ENCODE results near the gene ACER2.
"Not testable (repeated sequence)": the region's sequence is repeated elsewhere in the genome, so short reads cannot be mapped to it uniquely, and the experiment has no call there.

ACER2 gene

GRCh38 chr9:19408693-19409400 is at the start of gene ACER2:
TSS of gene ACER2 (plus strand) at chr9:19409009. CDS start at chr9:19409085, 76 bp downstream.
- DNase-seq: peak; percentile 7 to 57

- DNase-seq: no peak
These were observed 39.7 kb upstream of the ACER2 start for GRCh38 chr9:19369107-19369506.

DNA sequence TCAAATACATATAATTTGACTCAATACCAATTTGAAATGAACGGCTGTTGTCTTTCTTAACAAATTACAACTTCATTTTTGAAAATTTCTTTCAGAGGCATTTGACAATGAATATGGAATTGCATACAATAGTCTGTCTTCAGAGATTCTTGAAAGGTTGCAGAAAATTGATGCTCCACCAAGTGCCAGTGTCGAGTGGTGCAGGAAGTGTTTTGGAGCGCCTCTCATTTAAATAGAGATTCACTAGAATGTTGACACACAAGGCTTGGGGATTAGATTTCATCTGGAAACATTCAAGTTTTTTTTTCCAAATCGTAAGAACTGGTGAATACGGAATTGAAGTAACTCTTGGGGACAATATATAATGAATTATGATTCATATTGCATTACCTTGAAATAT is 36.9 kb upstream of the ACER2 start:
- DNase-seq: no peak

- DNase-seq: no peak
These were observed 36.2 kb upstream of the ACER2 start for GRCh38 chr9:19372567-19372966.

DNA sequence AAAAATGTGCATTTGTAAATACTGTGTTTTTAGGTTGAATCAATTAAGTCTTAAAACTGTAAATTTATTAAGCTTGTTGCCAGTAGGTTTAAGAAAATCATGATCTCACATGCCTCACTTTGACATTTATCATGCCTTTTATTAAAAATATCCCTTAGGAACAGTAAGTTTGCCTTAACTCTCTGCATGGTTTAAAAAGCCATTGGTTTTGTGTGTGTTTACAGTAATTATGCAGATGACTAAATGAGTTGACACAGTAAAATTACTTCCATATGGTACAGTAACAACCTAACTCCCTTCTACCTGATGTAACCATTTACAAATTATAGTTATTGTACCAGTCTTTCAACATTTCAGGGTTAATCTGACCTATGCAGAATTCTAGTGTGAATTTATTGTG is 35.3 kb upstream of the ACER2 start:
- no peak for DNase-seq

DNA sequence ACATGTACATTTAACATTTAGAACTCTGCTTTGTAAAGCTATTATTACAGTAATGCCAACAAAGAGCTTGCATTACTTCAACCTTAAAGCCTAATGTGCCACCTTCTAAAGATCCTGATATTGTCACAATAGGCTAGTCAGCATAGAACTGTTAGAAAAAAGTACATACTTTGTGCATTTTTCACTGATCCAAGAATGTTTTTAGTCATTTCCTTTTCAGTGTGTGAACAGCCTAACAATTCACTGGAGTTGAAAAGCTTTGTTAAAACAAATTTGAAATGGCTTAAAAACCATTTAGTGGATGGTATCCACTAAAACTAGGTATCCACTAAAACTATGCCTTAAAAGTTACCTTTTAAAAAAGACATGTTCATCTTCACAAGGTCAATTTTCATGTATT is 33.3 kb upstream of the ACER2 start:
- DNase-seq: peak in 1 of 2 experiments; percentile 14

DNA sequence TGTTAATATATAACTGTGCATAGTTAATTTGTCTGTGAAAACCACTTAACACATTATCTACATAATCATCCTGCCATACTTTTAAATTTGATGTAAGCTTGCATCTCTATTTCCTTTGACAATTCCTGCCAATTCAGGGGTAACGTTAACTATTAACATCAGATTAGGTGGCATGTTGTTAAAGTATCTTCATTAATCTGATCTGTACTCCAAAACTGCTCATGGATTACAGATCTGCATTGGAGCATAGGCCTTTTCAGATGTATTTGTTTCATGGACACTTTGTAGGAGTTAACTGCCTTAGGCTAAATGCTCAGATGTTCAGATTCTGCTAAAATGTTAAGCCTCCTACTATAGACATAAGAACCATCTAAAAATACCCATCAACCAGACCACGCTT is 31.9 kb upstream of the ACER2 start:
- no peak for DNase-seq

DNA sequence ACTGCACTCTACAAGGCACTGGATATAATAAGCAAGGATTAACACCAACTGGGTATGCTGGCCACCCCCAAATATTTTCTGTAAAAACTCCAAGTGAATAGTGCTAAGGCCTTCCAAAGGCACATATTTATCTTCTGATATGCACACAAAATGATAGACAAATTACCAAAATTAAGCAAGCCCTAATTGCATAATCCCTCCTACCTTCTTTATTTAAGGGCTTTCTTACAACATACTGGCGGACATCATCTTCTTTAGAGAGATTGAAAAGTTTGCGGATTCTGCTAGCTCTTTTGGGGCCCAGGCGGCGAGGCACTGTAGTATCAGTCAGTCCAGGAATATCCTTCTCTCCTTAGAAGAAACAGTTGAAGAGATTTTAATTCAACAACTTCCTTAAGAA is 30.6 kb upstream of the ACER2 start:
- no peak for DNase-seq

DNA sequence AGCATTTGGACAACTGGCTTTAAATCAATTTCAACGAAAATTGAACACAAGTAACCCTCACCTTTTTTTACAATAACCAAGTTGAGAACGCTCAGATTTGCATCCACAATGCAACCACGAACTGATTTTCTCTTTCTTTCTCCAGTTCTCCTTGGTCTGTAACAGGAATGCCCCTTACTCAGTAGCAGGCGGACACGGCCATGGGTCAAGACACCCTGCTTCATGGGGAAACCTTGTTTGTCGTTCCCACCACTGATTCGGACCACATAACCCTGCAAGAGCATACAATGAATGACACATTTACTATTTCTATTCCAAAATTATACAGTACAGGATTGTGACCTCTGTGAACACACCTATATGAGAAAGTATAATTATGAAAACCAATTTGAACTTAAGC is 30.2 kb upstream of the ACER2 start:
- no peak for DNase-seq

DNA sequence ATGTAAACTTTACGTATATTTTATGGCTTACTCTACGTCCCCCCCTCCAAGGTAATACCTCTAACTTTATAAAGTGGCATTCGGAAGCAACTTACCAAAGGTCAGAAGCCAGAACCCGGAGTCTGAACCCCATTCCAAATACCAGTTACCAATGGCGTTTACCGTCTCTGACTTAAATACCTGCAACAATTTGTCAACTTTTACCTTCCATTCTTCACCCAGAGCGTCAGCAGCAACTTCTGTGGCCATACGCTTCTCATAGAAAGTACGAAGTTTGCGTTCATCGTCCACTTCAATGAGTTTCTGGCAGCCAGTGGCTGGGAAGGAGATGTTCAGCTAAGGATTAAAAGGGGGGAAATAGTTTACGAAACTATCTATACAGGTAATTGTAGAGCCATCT is 29.5 kb upstream of the ACER2 start:
- no peak for DNase-seq

DNA sequence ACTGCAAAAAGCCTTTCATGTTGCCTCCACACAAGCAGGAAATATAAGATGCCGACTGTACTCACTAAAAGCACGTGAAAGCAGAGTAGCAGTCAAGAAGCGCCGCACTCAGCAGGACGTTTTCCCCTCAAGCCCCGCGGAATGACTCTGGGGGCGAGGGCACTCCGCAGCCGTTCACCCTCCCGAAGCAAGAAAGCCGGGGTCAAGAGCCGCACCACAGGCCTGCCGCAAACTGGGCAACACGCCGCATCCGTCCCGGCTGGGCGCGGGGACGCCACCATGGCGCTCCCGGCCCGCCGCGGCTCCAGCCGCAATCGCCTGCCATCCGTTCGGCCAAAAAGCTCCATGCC is 29.1 kb upstream of the ACER2 start:
- no peak for DNase-seq

DNA sequence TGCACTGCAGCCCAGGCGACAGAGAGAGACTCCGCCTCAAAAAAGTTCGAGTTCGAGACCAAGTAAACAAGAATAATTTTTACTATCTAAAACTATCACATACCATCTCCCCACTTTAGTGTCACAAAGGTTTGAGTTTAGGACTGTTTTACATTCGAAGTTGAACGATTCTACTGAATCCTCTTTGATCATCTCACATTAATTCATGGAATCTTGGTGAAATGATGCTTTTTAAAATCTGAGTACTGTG is 28.1 kb upstream of the ACER2 start:
- no peak for DNase-seq

- DNase-seq: no peak
These were observed 27.2 kb upstream of the ACER2 start for GRCh38 chr9:19381656-19382055.

GRCh38 chr9:19385212-19385611 is 23.6 kb upstream of the ACER2 start:
- DNase-seq: not testable (repeated sequence)

DNA sequence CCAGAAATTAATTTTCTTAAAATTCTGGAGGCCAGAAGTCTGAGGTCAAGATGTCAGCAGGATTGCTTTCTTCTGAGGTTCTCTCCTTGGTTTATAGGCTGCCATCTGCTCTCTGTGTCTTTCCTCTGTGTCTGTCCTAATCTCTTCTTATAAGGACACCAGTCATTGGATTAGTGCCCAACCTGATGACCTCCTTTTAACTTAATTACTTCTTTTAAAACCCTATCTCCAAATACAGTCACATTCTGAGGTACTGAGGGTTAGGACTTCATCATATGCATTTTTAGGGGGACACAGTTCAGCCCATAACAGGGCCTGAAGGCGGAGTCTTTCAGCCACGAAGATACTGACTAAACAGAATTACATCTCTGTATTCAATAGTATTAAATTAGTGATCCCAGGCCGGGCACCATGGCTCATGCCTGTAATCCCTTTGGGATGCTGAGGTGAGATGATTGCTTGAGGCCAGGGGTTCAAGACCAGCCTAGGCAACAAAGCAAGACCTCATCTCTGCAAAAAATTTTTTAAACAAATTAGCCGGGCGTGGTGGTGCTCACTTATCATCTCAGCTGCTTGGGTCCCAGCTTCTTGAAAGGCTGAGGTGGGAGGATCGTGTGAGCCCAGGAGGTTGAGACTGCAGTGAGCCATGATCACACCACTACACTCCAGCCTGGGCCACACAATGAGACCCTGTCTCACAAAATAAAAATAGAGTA is 22.9 kb upstream of the ACER2 start:
- no peak for DNase-seq

- DNase-seq: no peak
These were observed 22.2 kb upstream of the ACER2 start for GRCh38 chr9:19386502-19387044.

DNA sequence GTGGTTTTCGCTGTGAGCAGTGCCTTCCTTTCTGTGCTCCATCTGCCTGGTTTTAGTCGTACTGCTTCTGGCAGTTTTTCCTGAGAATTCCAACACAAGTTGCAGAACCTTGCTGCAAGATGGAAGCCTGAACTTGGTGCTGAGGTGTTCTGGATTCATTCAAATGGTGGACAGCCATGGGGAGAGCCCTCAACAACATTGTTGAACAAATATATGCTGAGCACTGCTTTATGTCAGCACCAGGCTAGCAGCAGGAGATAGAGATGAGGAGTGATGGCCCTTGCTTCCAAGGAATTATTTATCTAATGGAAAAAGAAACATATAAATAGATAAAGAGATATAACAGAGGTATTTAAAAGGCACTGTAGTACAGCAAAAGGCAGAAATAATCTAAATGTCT is 21.5 kb upstream of the ACER2 start:
- DNase-seq: no peak

DNA sequence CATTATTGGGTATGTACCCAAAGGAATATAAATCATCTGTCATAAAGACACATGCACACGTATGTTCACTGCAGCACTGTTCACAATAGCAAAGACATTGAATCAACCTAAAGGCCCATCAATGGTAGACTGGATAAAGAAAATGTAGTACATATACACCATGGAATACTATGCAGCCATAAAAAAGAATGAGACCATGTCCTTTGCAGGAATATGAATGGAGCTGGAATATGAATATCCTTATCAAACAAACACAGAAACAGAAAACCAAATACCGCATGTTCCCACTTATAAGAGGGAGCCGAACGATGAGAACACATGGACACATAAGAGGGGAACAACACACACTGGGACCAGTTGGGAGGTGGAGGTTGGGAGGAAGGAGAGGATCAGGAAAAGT is 19.3 kb upstream of the ACER2 start:
- DNase-seq: not testable (repeated sequence)

DNA sequence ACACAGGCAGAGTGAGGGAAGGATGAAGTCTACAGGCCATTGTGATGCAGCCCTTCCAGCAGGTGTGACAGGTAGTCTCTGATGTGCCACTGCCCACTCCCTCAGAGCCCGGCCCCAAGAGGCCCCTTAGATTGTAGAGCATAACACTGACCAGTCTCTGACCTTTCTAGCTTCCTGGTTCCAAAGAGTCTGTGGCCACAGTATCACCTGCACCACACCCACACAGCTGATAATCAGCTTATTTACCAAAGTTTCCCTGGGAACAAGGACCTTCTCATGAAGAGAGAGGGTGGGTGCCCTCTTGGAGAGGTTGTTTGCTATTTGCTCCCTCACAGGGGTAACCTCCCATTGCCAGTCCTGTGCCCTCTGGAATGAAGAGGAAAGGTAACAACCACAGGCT is 11.0 kb upstream of the ACER2 start:
- no peak for DNase-seq

DNA sequence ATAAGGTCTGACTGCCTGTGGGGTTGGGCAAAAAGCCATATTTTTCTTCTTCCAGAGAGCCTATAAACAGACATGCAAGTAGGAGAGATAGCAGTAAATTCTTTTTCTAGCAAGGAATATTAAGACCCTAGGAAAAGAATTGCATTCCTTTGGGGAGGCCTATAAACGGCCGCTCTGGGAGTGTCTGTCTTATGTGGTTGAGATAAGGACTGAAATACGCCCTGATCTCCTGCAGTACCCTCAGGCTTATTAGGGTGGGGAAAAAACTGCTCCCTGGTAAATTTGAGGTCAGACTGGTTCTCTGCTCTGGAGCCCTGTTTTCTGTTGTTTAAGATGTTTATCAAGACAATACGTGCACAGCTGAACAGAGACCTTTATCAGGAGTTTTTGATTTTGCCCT is 5.6 kb upstream of the ACER2 start:
- DNase-seq: not testable (repeated sequence)

DNA sequence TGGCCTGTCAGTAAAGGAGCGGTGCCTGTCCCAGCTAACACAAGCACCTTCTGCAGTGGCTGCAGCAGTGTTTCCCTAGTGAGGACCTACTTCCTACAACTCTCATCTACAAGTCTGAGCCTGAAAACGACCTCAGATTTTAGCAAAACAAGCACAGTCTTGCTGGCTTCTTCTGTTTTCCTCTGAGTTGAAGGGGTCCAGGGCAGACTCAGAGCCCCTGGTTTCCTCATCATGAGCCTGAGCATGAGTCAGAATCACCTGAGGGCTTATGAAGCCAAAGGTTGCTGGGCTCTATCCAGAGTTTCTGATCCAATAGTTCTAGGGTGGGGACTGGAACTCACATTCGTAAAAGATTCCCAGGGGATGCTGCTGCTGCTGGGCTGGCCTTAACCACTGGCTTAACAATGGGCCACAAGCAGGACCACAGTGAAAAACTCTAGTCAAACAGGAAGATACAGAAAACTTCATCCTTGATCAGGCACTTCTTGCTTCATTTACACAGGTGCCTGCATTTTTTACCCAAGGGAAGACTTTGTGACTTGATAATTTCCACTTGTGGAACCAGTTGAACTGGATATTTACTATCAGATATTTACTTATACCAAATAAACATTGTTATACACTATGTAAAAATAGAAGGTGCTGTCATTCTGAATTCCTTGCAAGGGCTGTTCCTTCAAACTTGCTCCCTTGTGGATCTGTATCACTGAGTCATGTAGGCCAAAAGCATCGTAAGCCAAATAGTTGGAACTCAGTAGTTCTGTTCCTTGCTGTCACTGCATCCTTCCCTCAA is 4.3 kb upstream of the ACER2 start:
- no peak for DNase-seq

GRCh38 chr9:19405771-19406170 is 3.0 kb upstream of the ACER2 start:
- no peak for DNase-seq

- no peak for DNase-seq
These were observed 505 bp upstream of the ACER2 start for GRCh38 chr9:19408316-19408692.

All from SW 1271 (cell line).